HCT116 (cell line): Measurements from ENCODE around the gene PLD3.

Experiments used
- CEBPB ChIP-seq: IDR thresholded peaks from 2 replicates; pipeline ENCODE4 v1.6.1; 2012; ENCODE audit warnings: low read depth
- EZH2 ChIP-seq: fragments of 200-600 bp; sonication (generic); IDR thresholded peaks from 2 replicates; pipeline ENCODE4 v1.6.1; 2017; ENCODE audit warnings: antibody characterized with exemption, mixed run types
- EZH2phosphoT487 ChIP-seq: fragments of 200-600 bp; IDR thresholded peaks from 2 replicates; pipeline ENCODE4 v1.6.1; 2018; ENCODE audit warnings: antibody characterized with exemption, borderline replicate concordance
- MAX ChIP-seq: IDR thresholded peaks from 2 replicates; pipeline ENCODE4 v1.6.1; 2012
- POLR2A ChIP-seq: IDR thresholded peaks from 2 replicates; pipeline ENCODE4 v1.7.0; 2011; ENCODE audit warnings: borderline replicate concordance; ENCODE audit not compliant: insufficient read depth, insufficient read length; ENCODE audit errors: extremely low read depth
- POLR2AphosphoS5 ChIP-seq: IDR thresholded peaks from 2 replicates; pipeline ENCODE4 v1.6.1; 2011; ENCODE audit warnings: mild to moderate bottlenecking, low read depth, low read length, moderate library complexity
- RAD21 ChIP-seq: IDR thresholded peaks from 2 replicates; pipeline ENCODE4 v1.6.1; 2012; ENCODE audit warnings: low read depth, mild to moderate bottlenecking
- SP1 ChIP-seq: IDR thresholded peaks from 2 replicates; pipeline ENCODE4 v1.6.1; 2012; ENCODE audit warnings: low read depth
- TCF7L2 ChIP-seq: IDR thresholded peaks from 2 replicates; pipeline ENCODE4 v1.7.0; 2011; ENCODE audit warnings: borderline replicate concordance, inconsistent platforms; ENCODE audit not compliant: insufficient read depth, insufficient read length; ENCODE audit errors: extremely low read depth
- YY1 ChIP-seq: IDR thresholded peaks from 2 replicates; pipeline ENCODE4 v1.6.1; 2011; ENCODE audit warnings: low read length, low read depth, moderate library complexity, mild to moderate bottlenecking; ENCODE audit not compliant: insufficient replicate concordance; ENCODE audit errors: extremely low read depth
- TF ChIP-seq, protein P1 (sequence below), 3 experiments: fragments of 200-600 bp in 1 of 3; sonication (generic) in 1 of 3; IDR thresholded peaks in 2 of 3; conservative IDR thresholded peaks in 1 of 3; 2 replicates each; pipeline ENCODE4 v1.5.1; 2012 to 2017; ENCODE audit warnings: low read depth in 2 of 3, low read length in 2 of 3, antibody characterized with exemption in 1 of 3, borderline replicate concordance in 1 of 3, control low read depth in 1 of 3, mild to moderate bottlenecking in 1 of 3, mixed read lengths in 1 of 3, mixed run types in 1 of 3, moderate library complexity in 1 of 3; ENCODE audit not compliant: insufficient read depth in 1 of 3

DNA sequence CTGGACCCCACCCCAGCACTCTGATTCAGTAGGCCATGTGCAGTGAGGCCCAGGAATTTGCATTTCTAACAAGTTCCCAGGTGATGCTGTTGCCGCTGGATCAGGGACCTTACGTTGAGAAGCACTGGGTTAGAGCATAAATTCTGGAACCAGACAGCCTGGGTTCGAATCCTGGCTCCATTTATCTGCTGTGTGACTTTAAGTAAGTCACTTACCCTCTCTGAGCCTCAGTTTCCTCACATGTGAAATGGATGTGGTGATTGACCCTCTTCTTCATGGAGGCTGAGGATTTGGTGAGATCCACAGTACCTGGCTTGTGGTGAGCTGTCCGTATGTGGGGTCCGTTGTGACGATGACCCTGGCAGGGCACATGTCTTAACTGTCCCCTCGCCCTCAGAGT is 25.6 kb downstream of the PLD3 start:
- TF ChIP-seq EZH2phosphoT487 (no peak), EZH2 (no peak), POLR2A (no peak), POLR2AphosphoS5 (no peak), SP1 (no peak), TCF7L2 (no peak), MAX (no peak), RAD21 (no peak), CEBPB (no peak), YY1 (no peak)
- TF ChIP-seq, protein P1, sequence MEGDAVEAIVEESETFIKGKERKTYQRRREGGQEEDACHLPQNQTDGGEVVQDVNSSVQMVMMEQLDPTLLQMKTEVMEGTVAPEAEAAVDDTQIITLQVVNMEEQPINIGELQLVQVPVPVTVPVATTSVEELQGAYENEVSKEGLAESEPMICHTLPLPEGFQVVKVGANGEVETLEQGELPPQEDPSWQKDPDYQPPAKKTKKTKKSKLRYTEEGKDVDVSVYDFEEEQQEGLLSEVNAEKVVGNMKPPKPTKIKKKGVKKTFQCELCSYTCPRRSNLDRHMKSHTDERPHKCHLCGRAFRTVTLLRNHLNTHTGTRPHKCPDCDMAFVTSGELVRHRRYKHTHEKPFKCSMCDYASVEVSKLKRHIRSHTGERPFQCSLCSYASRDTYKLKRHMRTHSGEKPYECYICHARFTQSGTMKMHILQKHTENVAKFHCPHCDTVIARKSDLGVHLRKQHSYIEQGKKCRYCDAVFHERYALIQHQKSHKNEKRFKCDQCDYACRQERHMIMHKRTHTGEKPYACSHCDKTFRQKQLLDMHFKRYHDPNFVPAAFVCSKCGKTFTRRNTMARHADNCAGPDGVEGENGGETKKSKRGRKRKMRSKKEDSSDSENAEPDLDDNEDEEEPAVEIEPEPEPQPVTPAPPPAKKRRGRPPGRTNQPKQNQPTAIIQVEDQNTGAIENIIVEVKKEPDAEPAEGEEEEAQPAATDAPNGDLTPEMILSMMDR (IDR thresholded peaks at IDR 0.05 in 2 of 3, conservative IDR thresholded peaks at IDR 0.05 in 1 of 3; ENCODE audit: borderline replicate concordance in 1 of 3, insufficient read depth in 1 of 3, low read depth in 2 of 3, low read length in 2 of 3) = no peak
